Measurements from ENCODE around the gene FBXO3. TPM values are rescaled to one million over a fixed set of nuclear protein-coding genes. Genes with fewer than 3 reads are reported as not detected.
"Not testable (repeated sequence)": the region's sequence is repeated elsewhere in the genome, so short reads cannot be mapped to it uniquely, and the experiment has no call there.

The FBXO3 gene
- total RNA-seq, 1 donor from 2014 or later, result 28.7 TPM

GRCh38 chr11:33802194-33802950, 28.1 kb upstream of the FBXO3 start:
- H3K27ac Mint-ChIP-seq, result no peak overlapping the region
- peak in 1 of 2 experiments; percentile 53 for DNase-seq (ENCODE audit: low spot score in 2 of 2, unreplicated experiment in 2 of 2)
- H3K9me3 Mint-ChIP-seq, result no peaks in the 10 kb centered on the region
- no peak for TF ChIP-seq CTCF (IDR thresholded peaks at IDR 0.05; ENCODE audit: unreplicated experiment)
- peak overlapping the region; percentile 59 for H3K4me3 Mint-ChIP-seq
- peaks cover 12% of the 10 kb centered on the region for H3K4me1 Mint-ChIP-seq
- no peaks in the 10 kb centered on the region for H3K36me3 Mint-ChIP-seq
- H3K27me3 Mint-ChIP-seq (ENCODE audit: low read depth), result peaks cover 83% of the 10 kb centered on the region

- DNase-seq (ENCODE audit: low spot score in 2 of 2, unreplicated experiment in 2 of 2), result no peak
- no peak for TF ChIP-seq CTCF (IDR thresholded peaks at IDR 0.05; ENCODE audit: unreplicated experiment)
- Mint-ChIP-seq H3K9me3 (no peaks in the 10 kb centered on the region), H3K27ac (no peak overlapping the region), H3K27me3 (ENCODE audit: low read depth) (peaks cover 87% of the 10 kb centered on the region), H3K4me1 (peaks cover 12% of the 10 kb centered on the region), H3K4me3 (peak overlapping the region; percentile 59), H3K36me3 (no peaks in the 10 kb centered on the region)
Observed at GRCh38 chr11:33801821-33802193, 27.5 kb upstream of the FBXO3 start.

GRCh38 chr11:33797879-33798278, 23.6 kb upstream of the FBXO3 start:
- H3K9me3 Mint-ChIP-seq, result peaks cover 13% of the 10 kb centered on the region
- H3K4me1 Mint-ChIP-seq, result peaks cover 12% of the 10 kb centered on the region

GRCh38 chr11:33790040-33790439, 15.7 kb upstream of the FBXO3 start:
- H3K9me3 Mint-ChIP-seq, result peaks cover 6% of the 10 kb centered on the region
- TF ChIP-seq CTCF (IDR thresholded peaks at IDR 0.05; ENCODE audit: unreplicated experiment), result no peak
- H3K27me3 Mint-ChIP-seq (ENCODE audit: low read depth), result peaks cover 47% of the 10 kb centered on the region
- peaks cover 5% of the 10 kb centered on the region for H3K4me1 Mint-ChIP-seq
- DNase-seq (ENCODE audit: low spot score in 2 of 2, unreplicated experiment in 2 of 2), result no peak
- H3K4me3 Mint-ChIP-seq, result no peak overlapping the region
- H3K36me3 Mint-ChIP-seq, result no peaks in the 10 kb centered on the region
- no peak overlapping the region for H3K27ac Mint-ChIP-seq

More at GRCh38 chr11:33797879-33798278, 23.6 kb upstream of the FBXO3 start:
- TF ChIP-seq CTCF (IDR thresholded peaks at IDR 0.05; ENCODE audit: unreplicated experiment), result no peak
- Mint-ChIP-seq H3K27me3 (ENCODE audit: low read depth) (peaks cover 87% of the 10 kb centered on the region), H3K36me3 (no peaks in the 10 kb centered on the region), H3K4me3 (no peak overlapping the region), H3K27ac (no peak overlapping the region)
- DNase-seq (ENCODE audit: low spot score in 2 of 2, unreplicated experiment in 2 of 2), result no peak

- H3K4me3 Mint-ChIP-seq; DNase-seq (ENCODE audit: low spot score in 2 of 2, unreplicated experiment in 2 of 2); H3K4me1 Mint-ChIP-seq; H3K9me3 Mint-ChIP-seq; H3K27ac Mint-ChIP-seq; H3K36me3 Mint-ChIP-seq: not testable (repeated sequence)
- peaks cover 44% of the 10 kb centered on the region for H3K27me3 Mint-ChIP-seq (ENCODE audit: low read depth)
Observed at GRCh38 chr11:33788095-33788494, 13.8 kb upstream of the FBXO3 start.

- Mint-ChIP-seq H3K27ac (no peak overlapping the region), H3K27me3 (ENCODE audit: low read depth) (peaks cover 39% of the 10 kb centered on the region)
Observed at GRCh38 chr11:33787076-33787475, 12.8 kb upstream of the FBXO3 start.

More at GRCh38 chr11:33787076-33787475, 12.8 kb upstream of the FBXO3 start:
- no peak for TF ChIP-seq CTCF (IDR thresholded peaks at IDR 0.05; ENCODE audit: unreplicated experiment)
- H3K9me3 Mint-ChIP-seq, result peaks cover 2% of the 10 kb centered on the region
- H3K36me3 Mint-ChIP-seq, result no peaks in the 10 kb centered on the region
- DNase-seq (ENCODE audit: low spot score in 2 of 2, unreplicated experiment in 2 of 2), result no peak
- peaks cover 5% of the 10 kb centered on the region for H3K4me1 Mint-ChIP-seq
- H3K4me3 Mint-ChIP-seq, result no peak overlapping the region
